Stimulated activated naive CD4-positive, alpha-beta T cell treated with Interleukin-2 at 50 U/mL for 16 hours (primary cell): ENCODE measurements around the gene MLPH.

Source experiments
- DNase-seq: peaks from one replicate; lab custom pipeline; 2025; lab: John Stamatoyannopoulos, UW

MLPH gene

DNA sequence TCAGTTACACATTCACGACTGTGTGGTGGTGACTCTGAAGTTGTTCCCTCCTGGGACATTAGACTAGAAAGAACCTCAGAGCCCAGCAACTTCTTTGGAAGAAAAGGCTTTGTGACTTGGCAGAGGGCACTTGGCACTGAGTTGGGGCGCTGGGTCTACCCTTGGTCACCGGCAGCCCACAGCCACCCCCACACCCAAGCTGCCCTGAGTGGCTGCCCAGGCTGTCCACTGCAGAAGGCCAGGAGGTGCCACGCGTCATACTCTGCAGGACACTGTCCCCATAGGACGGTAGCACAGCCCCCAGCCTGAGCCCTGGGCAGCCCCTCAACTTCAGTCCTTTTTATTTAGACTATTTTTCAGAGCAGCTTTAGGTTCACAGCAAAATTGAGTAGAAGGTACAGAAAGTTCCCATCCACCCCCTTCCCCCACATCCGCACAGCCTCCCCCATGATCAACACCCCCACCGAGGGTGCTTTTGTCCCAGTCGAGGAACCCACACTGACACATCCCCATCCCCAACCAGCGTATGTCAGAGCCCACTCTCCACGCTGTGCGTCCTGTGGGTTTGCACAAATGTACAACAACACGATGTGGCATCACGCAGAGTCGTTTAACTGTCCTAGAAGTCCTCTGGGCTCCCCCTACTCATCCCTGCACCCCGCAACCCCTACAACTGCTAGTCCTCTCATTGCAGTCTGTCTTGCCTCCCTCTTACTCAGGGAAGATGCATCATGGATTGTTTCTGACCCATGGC lies 80.4 kb downstream of the MLPH start:
- DNase-seq: no peak

- DNase-seq: no peak
Measured at GRCh38 chr2:237568121-237568660, 81.1 kb downstream of the MLPH start.

- DNase-seq: no peak
Measured at GRCh38 chr2:237569041-237569440, 82.0 kb downstream of the MLPH start.

DNA sequence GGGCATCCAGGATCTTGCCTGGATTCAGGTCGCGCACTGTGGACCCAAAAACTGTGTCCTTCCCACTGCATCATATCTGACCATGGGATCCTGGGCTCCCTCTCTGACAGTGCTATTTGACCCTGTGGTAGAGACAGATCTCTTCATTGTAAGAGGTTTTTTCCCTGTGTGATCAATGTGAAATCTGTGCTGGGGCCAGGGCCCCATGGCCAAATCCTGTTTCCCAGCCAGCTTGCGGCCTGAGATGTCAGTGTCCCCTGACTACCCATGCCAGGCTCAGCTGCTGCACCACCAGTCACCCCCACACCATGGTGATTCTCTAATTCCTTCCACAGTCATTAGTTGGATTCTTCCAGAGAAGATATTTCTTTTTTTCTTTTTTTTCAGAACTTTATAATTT lies 82.8 kb downstream of the MLPH start:
- DNase-seq: no peak

GRCh38 chr2:237570776-237571335 lies 83.8 kb downstream of the MLPH start:
- DNase-seq: no peak

DNA sequence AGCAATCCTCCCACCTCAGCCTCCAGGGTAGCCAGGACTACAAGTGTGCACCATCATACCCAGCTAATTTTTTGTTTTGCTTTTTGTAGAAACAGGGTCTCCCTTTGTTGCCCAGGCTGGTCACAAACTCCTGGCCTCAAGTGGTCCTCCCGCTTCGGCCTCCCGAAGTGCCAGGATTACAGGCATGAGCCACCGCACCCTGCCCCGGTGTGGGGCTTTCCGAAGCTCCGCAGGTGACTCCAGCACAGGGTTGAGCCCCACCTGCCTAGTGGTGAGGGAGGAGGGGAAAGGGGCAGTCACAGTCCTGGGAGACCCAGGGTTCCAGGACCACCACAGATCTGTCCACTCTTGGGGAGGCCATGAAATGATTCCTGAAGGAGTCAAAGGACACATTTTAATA lies 84.5 kb downstream of the MLPH start:
- DNase-seq: no peak

DNA sequence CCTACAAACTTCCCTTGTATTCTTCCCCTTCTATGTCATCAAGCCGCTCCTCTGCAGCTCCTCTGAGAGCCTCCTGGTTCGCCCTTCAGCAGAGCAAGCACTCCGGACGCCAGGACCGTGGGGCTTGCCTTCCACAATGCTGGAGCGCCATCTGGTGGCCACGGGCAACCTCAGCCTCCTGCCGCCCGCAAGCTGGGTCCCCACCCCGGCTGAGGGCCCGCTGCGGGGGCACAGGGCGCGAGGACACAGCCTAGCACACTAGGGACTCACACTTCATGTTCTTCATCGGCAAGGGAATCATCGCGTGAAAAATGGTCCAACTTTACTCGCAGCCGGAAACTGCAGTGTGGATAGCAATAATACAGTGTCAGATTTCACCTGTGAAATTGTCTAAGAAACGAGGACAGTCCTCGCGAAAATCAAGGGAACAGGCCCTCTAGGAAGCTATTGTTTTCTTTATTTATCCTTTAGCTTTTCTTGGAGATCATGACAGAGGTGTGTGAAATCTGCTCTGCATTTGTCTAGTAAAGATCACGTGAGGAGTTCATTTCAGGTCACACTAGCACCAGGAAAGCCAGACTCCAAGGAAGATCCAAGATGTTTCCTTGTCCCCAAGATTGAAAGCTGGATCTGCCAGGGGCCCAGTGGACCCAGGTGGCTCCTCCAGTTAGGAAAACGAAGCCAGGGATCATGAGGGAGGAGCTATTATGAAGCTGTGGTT lies 85.1 kb downstream of the MLPH start:
- DNase-seq: peak; percentile 79

DNA sequence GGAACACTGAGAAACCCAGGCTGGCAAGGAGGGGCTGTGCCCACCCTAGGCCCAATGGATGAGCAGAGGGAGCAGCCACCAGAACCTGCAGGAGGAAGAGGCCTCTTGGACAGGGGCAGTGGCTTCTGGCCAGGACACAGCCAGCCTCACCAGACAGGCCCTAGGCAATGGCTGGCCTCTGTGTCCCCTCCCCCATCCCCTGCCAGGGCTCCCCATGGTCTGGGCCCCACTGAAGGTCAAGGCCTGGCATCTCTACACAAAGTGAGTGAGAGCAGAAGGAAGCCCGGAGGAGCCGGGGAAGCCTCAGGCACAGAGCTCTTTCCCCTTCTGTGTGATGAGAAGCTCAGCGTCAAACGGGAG lies 85.7 kb downstream of the MLPH start:
- no peak for DNase-seq

DNA sequence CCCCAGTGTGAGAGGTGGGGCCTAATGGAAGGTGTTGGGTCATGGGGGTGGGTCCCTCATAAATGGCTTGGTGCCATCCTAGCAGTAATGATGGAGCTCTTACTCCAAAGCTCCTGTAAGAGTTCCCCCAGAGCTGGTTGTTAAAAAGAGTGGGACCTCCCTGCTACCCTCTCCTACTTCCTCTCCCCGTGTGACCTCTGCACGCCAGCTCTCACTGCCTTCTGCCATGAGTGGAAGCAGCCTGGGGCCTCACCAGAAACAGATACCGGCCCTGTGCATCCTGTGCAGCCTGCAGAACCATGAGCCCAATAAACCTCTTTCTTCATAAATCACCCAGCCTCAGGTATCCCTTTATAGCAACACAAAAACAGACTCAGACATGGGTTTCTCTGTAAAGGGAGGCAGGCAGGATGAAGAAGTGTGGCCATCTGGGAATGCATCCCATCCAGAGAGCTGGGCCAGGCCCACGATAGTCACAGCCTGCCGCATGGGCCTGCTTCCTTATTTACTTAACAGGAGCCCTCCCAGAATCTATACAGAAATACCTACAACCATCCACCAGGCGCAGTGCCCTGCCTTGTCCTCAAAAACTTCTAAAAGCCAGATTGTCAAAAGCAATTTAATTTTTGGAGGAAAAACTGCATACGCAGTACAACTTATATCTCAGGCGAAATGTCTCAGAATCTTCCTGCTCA lies 86.8 kb downstream of the MLPH start:
- DNase-seq: no peak

DNA sequence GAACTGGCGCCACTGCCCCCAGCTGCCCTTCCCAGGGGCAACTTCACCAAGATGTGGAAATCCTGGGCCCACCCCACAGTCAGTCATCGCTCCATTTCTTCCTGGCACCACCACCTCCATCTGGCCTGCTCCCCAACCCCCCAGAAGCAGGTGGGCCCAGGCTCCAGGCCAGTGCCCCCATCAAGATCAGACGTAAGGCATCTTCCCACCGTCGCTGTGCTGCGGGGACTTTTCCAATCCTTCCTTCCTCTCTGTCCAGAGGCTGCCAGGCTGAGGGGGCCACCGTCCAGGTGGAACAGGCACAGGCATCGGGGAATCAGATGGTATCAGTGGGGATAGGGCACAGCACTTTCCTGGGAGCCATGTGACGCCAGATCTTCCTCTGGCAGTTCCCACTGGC lies 87.4 kb downstream of the MLPH start:
- no peak for DNase-seq

- DNase-seq: no peak
Measured at GRCh38 chr2:237574894-237575868, 88.1 kb downstream of the MLPH start.

DNA sequence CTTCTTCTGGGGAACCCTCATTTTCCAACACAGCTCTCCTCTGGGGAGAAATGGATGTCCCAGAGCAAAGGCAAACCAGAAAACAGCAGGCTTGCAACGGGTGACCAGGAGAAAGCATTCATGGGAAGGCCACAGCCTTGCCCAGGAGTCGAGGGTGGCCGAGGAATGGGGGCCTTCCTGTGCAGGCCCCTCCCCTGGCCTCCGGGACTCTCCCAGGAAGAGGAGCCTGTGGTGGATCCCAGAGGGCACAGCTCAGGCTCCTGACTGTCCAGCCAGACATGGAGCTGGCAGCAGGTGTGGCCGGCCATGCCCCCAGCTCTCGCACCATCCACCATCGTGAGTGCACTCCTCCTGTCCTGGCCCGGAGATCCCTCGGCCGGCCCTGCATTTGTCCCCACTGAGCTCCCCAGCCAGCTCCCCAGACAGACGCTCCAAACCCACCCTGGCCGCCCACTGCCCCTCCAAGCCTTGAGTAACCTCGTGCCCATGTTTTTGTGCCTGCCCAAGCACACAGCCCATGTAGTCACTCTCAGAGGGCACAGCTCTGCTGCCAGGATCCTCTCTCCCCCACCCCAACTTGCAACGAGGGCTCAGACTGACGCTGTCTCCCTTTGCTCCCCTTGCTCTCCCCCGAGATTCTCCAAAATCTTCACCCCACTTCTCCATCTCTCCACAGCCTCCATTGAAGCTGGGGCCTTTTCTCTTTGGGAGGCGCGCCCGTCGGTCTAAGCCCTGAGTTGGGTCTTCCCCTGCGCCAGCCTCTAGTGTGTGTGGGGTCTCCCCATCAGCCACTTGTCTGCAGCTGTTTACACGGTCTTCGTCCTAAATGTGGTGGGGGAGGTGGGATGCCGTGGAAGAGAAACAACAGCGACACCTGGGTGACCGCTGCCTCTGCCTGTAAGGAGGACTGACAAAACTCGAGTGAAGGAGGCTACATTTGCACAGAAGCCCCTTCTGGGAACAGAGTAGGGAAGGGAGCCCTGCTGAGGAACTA lies 89.1 kb downstream of the MLPH start:
- no peak for DNase-seq

- no peak for DNase-seq
Measured at GRCh38 chr2:237576974-237577373, 89.9 kb downstream of the MLPH start.

DNA sequence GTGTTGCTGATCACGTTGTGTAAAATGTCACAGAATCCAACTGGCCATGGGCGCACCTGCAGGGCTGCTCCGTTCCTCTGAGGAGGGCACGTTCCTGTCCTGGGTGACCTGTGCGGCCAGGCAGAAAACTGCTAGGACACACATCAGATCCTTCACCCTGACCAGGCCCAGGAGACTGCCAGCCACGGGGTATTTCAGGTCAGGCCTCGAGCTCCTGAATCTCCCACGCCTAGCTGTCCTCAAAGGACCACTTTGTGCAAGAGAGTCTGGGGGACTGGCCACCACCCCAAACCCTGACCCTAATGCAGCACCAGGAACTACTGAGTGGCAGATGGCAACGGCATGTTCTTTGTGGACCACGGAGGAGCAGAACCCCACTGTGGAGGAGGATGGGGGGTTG lies 90.4 kb downstream of the MLPH start:
- DNase-seq: no peak

DNA sequence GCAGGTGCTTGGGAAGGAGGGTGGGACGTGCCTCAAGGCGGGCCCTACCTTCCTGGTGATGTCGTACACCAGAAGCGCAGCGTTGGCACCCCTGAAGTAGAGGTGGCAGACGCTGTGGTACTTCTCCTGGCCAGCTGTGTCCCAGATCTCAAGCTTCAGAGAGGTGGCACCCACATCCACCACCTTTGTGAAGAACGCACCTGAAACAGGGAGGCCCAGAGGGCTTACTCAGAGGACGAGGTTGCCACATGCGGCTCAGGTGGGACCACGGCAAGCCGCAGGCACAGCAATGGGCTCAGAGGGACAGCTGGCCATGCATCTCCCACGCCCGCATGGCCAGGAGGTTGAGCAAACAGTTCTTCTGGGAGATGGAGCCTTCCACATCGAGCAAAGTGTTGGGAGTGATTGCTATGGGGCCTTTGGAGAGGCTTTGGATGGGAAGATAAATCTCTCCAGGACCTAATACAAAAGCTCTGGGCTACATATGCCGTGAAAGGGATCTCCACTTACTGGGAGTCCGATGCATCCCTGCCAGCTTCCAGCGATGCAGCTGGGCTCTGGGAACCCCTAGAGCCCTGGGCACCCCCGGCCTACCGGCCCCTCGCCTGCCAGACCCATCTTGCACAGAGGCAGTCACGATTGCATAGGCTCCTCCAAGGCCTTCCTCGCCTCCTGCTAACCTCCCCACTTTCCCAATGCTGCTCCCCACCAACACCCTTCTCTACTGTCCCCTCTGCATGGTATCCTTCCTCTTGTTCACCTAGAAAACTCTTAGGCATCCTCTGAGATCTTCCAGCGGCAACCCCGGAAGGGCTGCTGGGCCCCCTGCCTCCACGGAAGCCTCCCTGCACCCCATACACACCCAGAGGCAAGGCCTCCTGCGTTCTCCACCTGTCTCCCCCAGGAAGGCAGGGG lies 91.2 kb downstream of the MLPH start:
- no peak for DNase-seq

- DNase-seq: no peak
Measured at GRCh38 chr2:237581326-237581725, 94.3 kb downstream of the MLPH start.

- DNase-seq: peak; percentile 11
Measured at GRCh38 chr2:237581751-237582746, 95.0 kb downstream of the MLPH start.
